T-helper 1 cell (primary cell): ENCODE data around the gene TSPEAR.
A peak's percentile ranks its signal among the peaks of the same experiment; 100 is the strongest.

Experiments used
- DNase-seq, 5 donors: peaks; one replicate each; pipeline ENCODE4 v3.0.0-alpha.2; 2012 to 2020

TSPEAR gene

DNA sequence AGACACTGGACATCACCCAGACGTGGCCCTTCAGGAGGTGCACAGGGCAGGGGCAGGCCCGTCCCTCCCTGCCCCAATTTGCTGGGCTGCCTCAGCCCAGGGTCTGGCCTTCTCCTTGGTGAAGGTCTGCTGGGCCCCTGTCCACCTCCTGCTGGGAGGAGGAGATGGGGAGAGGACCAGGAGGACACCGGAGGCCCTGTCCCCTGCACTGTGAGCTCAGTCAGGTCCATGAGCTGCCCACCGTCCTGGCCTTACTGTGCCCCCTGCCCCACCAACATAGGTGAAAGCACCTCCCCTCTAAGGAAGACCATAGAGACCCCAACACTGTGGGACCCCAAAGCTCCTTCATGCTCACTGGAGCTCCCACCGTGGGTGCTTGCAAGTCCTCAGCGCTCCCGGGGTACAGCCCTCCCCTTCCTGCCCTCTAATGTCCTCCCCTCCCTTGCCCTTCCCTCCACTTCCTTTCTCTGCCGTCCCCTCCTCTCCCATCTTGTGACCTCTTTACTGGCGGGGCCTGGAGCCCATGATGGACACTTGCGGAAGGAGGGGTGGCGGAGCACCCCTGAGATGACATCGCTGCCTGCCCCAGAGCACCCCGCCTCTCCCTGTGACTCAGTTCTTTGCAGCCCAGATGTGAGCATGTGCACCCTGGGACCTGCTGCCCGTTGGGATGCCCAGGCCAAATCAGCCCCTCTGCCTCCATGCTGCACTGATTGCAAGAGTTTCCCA is 251.5 kb downstream of the TSPEAR start:
- no peak for DNase-seq

DNA sequence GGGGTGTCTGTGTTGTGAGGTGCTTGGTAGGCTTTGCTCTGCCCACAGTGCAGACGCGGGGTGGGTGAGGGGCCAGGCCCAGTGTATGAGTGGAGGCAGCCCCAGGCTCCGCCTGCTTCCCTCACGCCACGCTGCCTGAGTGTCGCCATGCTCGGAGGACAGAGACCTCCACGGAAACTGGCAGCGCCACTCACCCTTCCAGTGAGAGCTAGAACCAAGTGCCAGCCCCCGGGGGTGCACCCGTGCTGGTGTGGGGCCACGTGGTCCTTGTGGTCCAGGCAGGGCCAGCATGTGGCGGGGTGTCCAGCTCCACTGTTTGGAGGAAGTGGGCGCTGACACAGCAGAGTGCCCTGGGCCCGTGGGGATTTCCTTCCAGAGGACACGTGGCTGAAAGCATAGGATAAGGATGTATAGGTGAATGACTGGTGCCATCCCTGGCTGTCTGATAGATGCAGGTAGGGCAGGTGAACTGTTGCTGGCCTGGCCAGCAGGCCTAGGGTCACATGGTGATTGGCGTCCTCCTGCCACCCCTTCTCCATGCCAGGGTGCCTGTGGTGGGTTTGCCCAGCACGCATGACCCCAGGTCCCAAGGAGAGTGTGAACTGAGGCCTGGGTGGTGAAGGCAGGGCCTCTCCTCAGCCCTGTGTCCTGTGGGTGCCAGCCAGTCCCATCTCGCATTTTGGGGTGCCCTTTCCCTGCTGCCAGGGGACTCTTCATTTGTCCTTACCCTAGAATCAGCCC is 252.2 kb downstream of the TSPEAR start:
- no peak for DNase-seq

DNA sequence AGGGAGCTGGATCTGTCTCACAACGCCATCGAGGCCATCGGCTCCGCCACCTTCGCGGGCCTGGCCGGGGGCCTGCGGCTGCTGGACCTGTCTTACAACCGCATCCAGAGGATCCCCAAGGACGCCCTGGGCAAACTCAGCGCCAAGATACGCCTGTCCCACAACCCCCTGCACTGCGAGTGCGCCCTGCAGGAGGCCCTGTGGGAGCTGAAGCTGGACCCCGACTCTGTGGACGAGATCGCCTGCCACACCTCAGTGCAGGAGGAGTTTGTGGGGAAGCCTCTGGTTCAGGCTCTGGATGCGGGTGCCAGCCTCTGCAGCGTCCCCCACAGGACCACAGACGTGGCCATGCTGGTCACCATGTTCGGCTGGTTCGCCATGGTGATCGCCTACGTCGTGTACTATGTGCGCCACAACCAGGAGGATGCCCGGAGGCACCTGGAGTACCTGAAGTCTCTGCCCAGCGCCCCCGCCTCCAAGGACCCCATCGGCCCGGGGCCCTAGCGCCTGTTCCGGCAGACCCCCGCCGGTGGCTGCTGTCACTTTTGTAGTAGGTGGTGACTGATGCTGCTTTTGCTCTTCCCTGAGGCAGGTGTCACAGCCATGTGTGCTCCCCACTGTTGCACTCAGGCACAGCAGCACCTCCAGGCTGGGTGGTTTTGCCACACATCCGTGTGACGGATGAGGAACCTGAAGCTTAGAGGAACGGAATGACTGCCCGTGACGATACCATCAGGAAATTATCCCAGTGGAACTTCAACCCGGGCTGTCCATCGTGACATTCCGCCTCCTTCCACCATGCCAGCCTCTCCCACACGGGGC is 254.2 kb downstream of the TSPEAR start:
- no peak for DNase-seq

DNA sequence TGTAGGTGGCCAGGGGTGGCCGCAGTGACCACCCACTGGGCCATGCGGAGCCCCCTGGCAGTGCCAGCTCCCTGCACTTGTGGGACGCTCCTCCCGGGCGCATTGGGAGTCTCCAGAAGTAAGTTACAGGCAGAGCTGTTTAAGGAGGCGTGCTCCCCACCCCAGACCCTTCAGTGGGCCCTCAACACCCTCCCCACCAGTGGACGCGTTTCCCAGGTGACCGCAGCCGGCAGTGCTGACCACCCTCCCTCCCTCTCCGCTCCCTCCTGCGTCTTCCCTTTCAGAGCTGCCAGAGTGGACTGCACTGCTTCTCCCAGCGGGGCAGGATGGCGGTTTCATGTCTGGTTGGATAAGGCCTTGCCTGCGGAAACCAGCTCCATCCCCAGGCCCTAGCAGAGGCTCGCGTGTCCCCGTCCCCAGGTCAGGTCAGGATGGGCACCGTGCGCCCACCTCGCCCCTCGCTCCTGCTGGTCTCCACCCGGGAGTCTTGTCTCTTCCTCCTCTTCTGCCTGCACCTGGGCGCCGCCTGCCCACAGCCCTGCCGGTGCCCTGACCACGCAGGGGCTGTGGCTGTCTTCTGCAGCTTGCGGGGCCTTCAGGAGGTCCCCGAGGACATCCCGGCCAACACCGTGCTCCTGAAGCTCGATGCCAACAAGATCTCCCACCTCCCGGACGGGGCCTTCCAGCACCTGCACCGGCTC is 255.0 kb downstream of the TSPEAR start:
- DNase-seq: no peak

DNA sequence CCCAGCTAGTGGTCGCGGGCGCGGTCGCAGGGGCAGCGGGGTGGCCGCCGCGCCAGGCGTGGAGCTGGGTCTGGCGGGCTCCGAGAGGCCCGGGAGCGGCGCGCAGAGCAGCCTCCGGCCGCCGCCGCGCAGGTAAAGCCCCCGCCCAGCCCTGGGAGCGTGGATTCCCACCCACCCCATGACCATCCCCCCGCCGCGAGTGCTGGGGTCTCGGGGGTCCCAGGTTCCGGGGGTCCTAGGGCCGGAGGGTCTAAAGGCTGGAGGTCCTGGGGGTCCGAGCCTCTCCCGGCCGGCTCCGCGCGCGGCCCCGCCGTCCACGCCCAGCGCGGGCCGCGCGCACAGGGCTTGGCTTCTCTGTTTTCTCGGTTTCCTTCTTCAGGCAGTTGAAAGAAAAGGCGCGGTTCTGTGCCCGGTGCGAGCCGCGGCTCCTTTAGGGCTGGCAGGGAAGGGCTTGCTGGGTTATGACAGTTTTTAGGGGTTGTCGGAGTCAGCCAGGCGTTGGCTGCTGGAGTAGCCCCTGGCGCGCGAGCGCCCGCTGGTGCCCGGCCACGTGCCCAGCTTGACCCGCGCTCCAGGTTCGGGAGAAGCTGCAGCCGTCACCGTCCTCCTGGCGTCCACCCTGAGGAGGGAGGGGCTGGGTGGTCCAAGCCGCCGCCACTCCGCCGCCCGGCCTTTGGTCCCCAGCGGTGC is 255.7 kb downstream of the TSPEAR start:
- DNase-seq: peak in 2 of 5 donors; percentile 17 to 46

DNA sequence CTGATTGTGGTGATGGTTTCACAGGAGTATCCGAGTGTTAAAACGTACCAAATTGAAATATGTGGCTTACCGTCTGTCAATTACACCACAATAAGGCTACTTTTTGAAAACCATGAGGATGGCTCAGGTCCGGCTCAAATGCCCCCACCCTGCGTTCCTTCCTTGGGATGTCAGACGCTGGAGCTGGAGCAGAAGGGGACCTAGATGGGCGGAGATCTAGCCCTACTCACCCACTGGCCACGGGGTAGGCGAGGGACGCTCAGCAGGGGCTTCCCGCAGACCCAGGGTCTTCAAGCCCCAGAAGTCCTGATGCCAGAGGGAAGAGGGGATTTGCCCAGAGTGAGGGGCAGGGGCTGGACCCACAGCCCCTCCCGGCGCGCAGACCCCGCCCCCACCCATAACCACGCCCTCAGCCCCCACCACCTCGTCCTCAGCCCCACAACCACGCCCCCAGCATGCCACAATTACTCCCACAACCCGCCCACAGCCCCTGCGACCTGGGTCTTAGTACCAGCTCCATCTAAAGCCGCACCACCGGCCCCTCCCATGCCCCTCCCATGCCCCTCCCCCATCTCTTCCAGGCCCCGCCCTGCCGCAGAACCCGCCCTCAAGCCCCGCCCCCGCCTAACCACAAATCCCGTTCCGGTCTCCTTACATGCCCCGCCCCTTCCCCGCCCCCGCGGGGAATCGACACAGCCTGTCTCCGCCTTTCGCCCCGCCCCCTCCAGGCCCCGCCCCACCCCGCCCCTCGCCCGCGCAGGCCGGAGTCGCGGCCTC is 256.4 kb downstream of the TSPEAR start, which contains the start of gene LRRC3:
TSS of gene LRRC3 (plus strand) at position 764 of the 777 bp plus-strand sequence. CDS start 1,135 bp downstream, outside the sequence.
- DNase-seq: peak; percentile 75 to 84 (median 81)

DNA sequence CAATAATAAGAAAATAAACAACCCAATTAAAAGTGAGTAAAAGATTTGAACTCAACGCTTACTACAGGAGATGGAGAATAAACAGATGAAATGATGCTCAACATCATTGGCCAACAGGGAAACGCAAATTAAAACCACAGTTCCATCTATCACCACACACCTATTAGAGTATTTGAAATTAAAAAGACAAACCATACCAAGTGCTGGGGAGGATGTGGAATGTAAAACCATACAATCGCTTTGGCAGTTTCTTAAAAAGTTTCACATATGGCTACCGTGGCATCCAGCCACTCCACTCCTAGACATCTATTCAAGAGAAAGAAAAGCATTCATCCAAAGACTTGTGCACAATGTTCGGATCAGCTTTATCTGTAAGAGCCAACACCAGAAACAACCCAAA is 257.3 kb downstream of the TSPEAR start:
- no peak for DNase-seq

DNA sequence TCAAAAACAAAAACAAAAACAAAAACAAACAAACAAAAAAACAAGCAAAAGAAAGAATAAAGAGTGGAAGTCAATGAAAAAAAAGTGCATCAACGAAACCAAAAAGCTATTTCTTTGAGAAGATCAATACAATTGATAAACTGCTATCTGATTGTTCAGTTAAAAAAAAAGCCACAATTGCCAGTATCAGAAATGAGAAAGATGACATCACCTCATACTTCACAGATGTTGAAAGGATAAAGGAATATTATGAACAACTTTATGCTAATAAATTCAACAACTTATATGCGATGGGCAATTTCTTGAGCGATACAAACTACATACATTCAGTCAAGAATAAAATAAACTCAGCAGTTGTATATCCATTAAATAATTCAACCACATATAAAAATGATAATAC is 258.3 kb downstream of the TSPEAR start:
- no peak for DNase-seq

DNA sequence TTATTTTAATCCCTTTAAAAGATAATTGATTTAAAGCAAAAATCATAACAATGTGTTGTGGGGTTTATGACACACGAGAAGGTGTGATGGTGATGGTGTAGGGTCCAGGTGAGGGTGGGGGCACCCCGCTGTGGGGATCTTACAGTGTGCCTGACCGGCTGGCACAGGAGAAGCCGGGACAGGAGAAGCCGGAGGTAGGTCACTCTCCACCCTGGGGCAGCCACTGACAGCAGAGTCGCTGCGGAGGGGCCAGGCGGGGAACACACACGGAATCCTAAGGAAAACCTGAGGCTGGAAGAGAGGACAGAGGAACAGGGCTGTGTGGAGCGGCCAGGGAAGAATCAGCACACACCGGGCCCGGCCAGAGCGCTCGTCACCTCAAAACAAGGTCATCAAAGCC is 260.4 kb downstream of the TSPEAR start:
- no peak for DNase-seq

DNA sequence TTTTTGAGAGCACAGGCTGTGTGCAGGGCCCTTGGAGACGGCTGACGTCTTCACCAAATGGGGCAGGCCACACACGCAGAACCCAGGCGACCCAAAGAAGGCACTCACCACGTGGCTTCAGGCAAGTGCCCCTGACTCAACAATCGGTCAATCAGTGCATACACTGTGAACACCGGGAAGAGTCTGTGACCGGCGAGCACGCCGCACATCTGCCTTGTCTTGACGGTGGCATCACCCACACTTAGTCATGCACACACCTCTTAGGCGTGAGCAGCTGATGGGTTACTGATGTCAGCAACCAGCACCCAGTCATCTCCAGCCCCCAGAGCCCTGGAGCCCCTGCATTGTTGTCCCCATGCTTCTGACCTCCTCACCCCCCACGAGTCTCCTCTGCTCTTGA is 261.0 kb downstream of the TSPEAR start:
- no peak for DNase-seq

DNA sequence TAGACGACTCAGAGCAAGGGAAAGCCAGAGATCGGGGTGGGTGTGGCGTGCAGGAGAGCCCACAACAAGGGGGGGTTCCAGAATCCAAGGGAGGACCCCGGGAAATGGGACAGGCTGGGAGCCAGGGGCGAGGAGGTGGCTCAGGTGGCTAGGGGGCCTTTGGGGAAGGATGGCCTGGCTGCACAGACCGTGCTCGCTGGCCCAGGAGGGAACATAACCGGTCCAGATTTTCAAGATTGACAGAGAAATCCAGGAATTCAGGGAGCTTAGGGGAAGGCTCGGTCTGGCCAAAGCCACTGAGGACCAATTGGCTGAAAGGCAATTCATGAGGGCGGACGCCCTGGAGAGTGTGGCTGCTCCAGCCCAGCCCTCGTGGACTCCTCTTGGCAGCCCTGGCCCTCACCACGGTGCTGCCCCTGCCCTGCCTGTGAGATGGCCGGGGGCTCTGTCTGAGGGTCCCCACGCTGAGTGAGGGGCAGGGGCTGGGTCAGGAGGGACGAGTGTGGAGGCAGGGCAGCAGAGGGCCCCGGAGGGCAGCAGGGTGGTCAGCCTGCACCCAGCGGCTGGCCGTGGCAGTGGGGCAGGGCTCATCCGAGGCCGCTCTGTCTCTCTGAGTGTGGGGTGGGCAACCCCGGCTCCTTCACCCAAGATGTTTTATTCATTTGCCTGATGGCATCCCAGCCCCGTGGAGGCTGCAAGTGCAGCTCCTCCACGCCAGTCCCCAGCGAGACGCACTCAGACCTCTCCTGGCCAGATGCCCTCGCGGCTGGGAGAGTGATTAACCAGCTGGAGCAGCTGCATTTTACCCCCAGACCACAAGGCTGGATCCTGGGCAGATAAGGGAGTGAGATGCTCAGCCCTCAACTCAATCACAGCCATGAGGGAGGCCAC is 261.7 kb downstream of the TSPEAR start:
- DNase-seq: peak in 1 of 5 donors; percentile 12

DNA sequence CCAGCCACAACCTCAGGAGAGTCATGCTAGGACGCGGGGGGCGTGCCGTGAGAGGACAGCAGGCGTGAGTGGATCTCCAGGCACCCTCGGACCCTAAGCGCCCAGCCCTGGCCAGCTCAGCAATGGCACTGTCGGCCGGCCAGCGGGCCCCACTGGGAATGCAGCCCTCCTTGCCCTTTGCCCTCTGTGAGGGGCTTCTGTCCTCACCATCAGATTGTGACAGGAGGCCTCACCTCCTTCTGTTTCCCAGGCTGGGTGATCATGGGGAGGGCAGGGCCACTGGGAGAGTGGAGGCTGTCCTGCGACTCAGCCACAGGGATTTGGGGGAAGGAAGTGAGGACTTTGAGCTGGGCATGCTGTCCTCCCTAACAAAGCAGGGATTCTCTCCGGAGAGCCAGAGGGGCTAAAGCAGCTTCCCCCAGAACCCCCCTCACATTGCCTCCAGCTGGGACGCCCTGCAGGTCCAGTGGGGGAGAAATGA is 262.7 kb downstream of the TSPEAR start:
- DNase-seq: peak in 1 of 5 donors; percentile 4
